AG08395 (cell line): Measurements from ENCODE around the gene ADGRL2.
A peak's percentile ranks its signal among the peaks of the same experiment; 100 is the strongest.

ENCODE experiments used
- DNase-seq: peaks from one replicate; pipeline ENCODE4 v3.0.0; 2012; ENCODE audit warnings: mixed read lengths, low spot score

The ADGRL2 gene

GRCh38 chr1:81800695-81801650 lies at the start of gene ADGRL2:
Gene ADGRL2 (plus strand): TSS chr1:81800934. CDS start chr1:81836985, 36,051 bp downstream.
- DNase-seq = peak; percentile 69

- no peak for DNase-seq
Measured at GRCh38 chr1:81752840-81753239, 47.9 kb upstream of the ADGRL2 start.

DNA sequence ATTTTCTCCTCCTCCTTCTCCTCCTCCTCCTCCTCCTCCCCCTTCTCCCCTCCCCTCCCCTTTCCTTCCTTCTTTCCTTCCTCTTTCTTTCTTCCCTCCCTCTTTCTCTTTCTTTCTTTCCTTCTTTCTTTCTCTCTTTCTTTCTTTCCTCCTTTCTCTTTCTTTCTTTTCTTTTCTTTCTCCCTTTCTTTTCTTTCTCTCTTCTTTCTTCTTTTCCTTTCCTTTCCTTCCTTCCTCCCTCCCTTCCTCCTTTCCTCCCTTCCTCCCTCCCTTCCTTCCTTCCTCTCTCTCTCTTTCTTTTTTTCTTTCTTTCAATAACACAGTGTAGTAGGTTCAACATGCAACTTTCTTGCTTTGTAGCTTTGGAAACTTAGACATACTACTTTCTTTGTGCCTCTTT lies 46.3 kb upstream of the ADGRL2 start:
- DNase-seq = no peak

- no peak for DNase-seq
Measured at GRCh38 chr1:81756872-81757271, 43.9 kb upstream of the ADGRL2 start.

GRCh38 chr1:81757398-81758020 lies 43.2 kb upstream of the ADGRL2 start:
- peak; percentile 9 for DNase-seq

DNA sequence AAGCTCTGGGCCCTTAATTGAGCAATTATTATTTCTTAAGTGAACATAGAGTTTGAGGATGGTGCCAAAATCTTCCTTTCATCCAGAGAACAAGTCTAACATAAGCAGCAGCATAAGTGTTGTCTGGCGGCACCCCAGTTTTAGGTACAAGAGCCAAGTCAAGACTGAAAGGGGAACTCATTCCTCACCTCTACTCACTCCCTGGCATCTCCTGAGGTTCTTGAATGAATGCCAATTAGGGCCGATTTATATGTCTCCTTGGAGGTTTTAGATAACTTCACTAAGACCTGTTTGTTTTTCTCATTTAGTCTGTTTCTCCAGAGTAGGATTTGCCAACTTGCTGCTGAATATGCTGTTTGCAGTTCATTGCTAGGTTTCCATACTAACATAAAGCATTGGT lies 42.6 kb upstream of the ADGRL2 start:
- no peak for DNase-seq

DNA sequence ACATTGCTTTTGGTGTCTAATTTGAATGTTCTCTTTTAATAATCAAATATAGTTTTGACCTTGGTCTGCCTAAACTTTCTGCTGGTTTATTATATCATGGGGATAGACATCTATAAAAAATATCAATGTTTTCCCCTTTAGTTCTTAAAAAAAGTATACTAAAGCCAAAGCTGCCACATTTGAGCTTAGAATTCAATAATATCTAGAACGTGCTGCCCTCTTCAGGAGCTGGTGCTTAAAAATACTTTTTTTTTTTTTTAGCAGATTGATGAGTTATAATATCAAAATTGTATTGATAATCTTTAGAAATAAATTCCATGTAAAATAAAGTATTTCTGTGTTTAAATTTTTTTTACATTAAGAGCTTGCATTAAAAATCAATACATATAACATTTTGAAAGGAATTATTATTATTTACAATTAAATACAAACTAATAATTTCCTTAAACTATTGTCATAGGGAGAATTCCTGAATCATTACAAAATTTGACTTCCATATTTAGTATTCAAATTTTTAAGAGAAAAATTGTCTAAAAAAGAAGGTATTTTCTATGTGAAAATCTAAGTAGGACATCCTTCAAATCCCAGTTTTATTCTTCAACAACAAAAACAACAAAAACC lies 40.1 kb upstream of the ADGRL2 start:
- DNase-seq = peak; percentile 29

GRCh38 chr1:81775510-81775909 lies 25.2 kb upstream of the ADGRL2 start:
- no peak for DNase-seq

- DNase-seq = no peak
Measured at GRCh38 chr1:81780705-81781454, 19.9 kb upstream of the ADGRL2 start.

DNA sequence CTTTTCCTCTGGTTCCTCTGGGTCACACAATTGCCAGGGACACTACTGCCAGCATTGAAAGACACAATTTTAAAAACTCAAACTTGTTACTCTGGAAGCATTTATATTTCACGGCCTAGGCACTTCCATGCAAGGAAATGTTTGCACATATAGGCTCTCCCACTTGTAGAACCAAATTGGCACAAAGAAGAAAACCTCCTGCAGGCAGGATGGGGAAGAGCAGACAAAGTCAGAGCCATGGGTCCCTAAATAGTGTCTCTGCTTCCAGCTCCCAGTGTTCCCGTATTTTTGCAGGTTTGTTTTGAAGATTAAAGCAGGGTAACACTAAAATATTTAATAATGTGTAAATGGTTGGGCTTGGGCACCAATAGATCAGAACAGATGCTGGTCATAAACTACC lies 19.0 kb upstream of the ADGRL2 start:
- DNase-seq = no peak

- DNase-seq = no peak
Measured at GRCh38 chr1:81792184-81792583, 8.6 kb upstream of the ADGRL2 start.

- no peak for DNase-seq
Measured at GRCh38 chr1:81797701-81798100, 3.0 kb upstream of the ADGRL2 start.

DNA sequence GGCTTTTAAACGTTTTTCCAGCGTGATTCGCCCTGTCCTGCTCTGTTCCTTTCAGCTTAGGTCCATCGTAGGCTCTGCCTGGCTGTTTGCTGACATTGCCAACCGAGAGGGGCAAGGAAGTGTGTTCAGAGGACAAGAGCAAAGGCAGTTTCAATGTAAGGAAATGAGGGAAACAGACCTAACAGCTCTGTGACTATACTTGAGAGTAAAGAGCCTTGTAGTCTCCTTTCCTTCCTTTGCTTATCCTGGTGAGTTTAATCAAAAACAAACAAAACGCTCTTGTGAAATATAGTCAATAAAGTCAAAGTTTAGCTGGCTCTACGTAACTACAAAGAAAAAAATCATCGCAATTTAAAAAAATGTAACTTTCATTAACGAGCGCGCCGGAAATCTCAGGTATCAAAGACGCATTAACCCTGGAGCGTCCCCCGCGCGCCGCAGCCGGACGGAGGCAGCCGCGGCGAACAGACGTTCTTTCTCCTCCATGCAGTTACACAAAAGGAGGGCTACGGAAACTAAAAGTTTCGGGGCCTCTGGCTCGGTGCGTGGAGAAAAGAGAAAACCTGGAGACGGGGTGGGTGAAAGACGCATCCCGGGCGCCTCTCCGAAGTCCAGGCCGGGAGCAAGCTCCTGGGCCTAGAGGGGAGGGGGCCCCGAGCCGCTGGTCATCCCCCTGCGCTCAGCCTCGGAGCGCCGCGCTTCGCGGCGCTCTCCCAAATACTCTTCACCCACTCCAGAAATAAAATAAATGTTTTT lies 617 bp upstream of the ADGRL2 start:
- peak; percentile 52 for DNase-seq

- DNase-seq = peak; percentile 41
Measured at GRCh38 chr1:81801651-81802456, 1.1 kb downstream of the ADGRL2 start.

GRCh38 chr1:81802457-81802706 lies 1.6 kb downstream of the ADGRL2 start:
- no peak for DNase-seq

GRCh38 chr1:81802707-81803430 lies 2.1 kb downstream of the ADGRL2 start:
- peak; percentile 66 for DNase-seq

DNA sequence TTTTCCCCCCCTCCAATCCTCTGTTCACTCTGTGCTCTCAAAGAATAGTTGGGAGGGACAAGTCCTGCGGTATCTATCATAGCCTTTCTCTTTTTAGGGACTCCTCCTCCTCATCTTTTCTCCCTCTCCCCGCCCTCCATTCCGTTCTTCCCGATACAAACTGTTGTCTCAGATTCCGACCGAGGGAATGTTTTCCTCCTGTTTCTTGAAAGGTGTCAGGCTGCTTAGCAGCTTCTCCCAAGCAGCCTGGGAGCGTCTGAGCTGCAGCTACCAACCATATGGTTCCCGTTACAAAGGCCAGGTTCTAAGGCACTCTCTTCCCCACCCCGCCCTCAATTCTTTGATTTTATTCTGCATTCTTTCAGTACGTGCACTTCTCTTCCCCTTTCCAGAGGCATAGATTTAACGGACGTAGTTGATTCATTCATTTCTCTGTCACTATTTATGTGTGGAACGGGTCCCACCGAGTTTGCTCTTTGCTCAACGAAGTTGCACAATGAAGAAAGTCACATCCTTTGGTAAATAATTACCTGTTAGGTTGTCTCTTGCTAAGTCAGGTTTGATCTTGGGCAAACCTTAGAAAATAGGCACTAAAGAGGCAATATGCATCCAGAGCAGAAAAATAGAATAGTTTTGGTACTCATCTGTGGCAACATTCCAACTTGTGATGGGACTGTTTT lies 2.8 kb downstream of the ADGRL2 start:
- peak; percentile 9 for DNase-seq

- DNase-seq = no peak
Measured at GRCh38 chr1:81804312-81804711, 3.6 kb downstream of the ADGRL2 start.
